HG03135 (cell line): ENCODE data around the gene PRAMEF20.
"Not testable (repeated sequence)": the region's sequence is repeated elsewhere in the genome, so short reads cannot be mapped to it uniquely, and the experiment has no call there.

Source experiments
- ATAC-seq: cut with Tn5 transposase; IDR thresholded peaks from one replicate; pipeline ENCODE4 v1.9.1; 2021; ENCODE audit warnings: mild to moderate bottlenecking, moderate library complexity; ENCODE audit not compliant: unreplicated experiment

PRAMEF20 gene

GRCh38 chr1:13410150-13410549, at the start of gene PRAMEF20:
PRAMEF20 (plus strand) TSS chr1:13410450; CDS start chr1:13416355, 5,905 bp downstream.
- ATAC-seq, result not testable (repeated sequence)

- ATAC-seq, result not testable (repeated sequence)
These were observed 47.9 kb upstream of the PRAMEF20 start for GRCh38 chr1:13362364-13362763.

DNA sequence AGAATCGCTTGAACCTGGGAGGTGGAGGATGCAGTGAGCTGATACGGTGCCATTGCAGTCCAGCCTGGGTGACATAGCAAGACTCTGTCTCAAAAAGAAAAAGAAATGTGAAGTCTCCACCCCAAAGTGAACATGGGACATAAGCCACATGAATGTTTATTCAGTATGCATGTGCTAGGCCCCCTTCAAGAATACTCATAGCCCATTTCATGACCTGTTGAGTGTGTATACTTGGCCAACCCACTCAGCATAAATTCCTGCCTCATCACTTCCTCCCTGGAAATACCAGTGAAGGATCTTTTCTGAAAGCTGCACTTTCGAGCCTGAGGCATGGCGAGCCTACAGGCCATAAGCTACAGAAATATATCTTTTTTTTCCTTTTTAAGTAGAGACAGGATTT, 45.3 kb upstream of the PRAMEF20 start:
- not testable (repeated sequence) for ATAC-seq

- not testable (repeated sequence) for ATAC-seq
These were observed 43.7 kb upstream of the PRAMEF20 start for GRCh38 chr1:13366536-13366935.

DNA sequence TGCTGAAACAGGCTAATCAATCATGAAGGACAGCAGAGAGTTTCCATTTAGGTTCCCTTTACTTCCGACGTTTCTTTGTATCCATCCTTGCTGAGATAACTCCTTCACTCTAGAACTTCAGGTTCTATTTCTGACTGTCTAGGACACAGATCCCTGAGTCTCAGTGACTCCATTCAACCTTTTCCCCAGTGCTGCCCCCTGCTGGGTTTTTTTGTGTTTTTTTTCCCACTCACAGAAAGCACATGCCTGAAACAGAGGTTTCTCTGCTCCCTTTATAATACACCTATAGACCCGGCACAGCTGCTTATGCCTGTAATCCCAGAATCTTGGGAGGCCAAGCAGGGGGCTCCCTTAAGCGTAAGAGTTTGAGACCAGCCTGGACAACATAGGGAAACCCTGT, 41.7 kb upstream of the PRAMEF20 start:
- ATAC-seq, result not testable (repeated sequence)

GRCh38 chr1:13378983-13379382, 31.3 kb upstream of the PRAMEF20 start:
- ATAC-seq, result not testable (repeated sequence)

DNA sequence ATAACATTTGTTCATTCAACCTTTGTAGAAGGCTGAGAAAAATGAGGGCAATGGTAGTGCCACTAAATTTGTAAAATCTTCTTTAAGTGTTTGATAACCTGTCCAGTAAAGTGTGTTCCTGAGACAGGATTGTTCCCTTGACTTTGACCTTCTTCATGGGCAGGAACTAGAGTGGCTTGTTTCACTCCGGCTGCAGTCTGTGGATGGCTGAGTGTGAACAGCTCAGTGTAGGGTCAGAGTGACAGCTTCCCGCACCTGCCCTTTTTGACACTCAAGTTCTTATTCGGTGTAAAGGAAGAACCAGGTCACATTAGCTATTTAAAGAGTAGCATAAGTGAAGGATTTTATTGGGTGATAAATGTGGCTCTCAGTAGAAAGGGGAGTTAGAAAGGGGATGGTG, 29.9 kb upstream of the PRAMEF20 start:
- ATAC-seq, result not testable (repeated sequence)

DNA sequence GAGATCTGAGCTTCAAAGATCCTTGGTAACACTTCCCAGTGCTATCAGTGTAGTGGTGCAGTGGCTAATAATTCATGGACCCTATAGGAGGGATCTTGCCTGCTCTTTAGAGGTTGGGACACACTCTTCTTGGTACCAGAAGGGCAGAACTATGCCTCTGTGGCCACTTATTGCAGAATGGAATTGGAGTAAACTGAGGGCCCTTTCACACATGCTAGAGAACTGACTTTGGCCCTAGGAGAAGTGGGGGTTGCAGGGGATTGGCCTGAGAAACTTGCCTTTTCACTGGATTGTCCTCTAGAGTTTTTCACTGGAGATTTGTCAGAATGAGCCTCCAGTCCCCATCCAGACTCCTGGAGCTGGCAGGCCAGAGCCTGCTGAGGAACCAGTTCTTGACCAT, 20.9 kb upstream of the PRAMEF20 start, which contains the start of gene PRAMEF17:
TSS of gene PRAMEF17 (plus strand) at position 301 of the 400 bp plus-strand sequence. CDS start at position 327, 26 bp downstream.
- not testable (repeated sequence) for ATAC-seq

- not testable (repeated sequence) for ATAC-seq
These were observed 17.2 kb upstream of the PRAMEF20 start for GRCh38 chr1:13393004-13393403.

DNA sequence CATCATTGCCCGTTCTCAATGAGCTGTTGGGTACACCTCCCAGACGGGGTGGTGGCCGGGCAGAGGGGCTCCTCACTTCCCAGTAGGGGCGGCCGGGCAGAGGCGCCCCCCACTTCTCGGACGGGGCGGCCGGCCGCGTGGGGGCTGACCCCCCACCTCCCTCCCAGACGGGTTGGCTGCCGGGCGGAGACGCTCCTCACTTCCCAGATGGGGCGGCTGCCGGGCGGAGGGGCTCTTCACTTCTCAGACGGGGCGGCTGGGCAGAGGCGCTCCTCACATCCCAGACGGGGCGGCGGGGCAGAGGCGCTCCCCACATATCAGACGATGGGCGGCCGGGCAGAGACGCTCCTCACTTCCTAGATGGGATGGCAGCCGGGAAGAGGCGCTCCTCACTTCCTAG, 15.5 kb upstream of the PRAMEF20 start:
- not testable (repeated sequence) for ATAC-seq

DNA sequence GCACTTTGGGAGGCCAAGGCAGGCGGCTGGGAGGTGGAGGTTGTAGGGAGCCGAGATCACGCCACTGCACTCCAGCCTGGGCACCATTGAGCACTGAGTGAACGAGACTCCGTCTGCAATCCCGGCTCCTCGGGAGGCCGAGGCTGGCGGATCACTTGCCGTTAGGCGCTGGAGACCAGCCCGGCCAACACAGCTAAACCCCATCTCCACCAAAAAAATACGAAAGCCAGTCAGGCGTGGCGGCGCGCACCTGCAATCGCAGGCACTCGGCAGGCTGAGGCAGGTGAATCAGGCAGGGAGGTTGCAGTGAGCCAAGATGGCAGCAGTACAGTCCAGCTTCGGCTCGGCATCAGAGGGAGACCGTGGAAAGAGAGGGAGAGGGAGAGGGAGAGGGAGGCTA, 14.9 kb upstream of the PRAMEF20 start:
- not testable (repeated sequence) for ATAC-seq

- ATAC-seq, result no peak
These were observed 2.4 kb upstream of the PRAMEF20 start for GRCh38 chr1:13407811-13408210.

GRCh38 chr1:13430495-13430894, 20.2 kb downstream of the PRAMEF20 start:
- no peak for ATAC-seq

GRCh38 chr1:13432251-13432650, 22.0 kb downstream of the PRAMEF20 start:
- no peak for ATAC-seq

DNA sequence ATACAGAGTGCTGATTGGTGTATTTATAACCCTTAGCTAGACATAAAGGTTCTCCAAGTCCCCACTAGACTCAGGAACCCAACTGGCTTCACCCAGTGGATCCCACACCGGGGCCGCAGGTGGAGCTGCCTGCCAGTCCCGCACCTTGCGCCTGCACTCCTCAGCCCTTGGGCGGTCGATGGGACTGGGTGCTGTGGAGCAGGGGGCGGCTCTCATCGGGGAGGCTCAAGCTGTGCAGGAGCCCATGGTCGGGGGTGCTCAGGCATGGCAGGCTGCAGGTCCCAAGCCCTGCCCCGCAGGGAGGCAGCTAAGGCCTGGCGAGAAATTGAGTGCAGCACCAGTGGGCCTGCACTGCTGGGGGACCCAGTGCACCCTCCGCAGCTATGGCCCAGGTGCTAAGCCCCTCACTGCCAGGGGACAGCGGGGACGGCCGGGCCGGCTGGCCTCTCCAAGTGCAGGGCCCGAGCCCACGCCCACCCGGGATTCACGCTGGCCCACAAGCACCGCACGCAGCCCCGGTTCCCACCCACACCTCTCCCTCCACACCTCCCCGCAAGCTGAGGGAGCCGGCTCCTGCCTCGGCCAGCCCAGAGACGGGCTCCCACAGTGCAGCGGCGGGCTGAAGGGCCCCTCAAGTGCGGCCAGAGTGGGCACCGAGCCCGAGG, 23.6 kb downstream of the PRAMEF20 start:
- not testable (repeated sequence) for ATAC-seq

DNA sequence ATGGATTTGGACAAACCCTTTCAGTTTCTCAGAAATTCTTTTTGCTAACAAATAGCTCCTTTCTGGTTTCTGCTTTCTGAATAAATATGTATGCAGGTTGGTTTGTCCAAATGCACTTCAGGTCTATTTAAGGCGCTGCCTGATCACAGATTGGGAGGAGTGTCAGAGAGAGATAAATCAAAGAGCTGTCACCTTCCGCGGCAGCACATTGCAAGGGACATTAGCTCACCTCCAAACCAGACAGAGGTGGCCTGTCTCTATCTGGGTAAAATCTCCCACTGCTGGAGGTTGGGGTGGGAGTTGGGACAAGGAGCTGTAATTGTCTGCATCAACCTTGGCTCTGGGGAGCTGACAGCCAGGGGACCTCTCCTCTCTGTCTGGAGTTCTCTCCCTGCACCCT, 25.2 kb downstream of the PRAMEF20 start:
- ATAC-seq, result no peak

GRCh38 chr1:13439104-13439783, 29.0 kb downstream of the PRAMEF20 start:
- not testable (repeated sequence) for ATAC-seq

GRCh38 chr1:13443335-13443979, 33.2 kb downstream of the PRAMEF20 start:
- no peak for ATAC-seq

DNA sequence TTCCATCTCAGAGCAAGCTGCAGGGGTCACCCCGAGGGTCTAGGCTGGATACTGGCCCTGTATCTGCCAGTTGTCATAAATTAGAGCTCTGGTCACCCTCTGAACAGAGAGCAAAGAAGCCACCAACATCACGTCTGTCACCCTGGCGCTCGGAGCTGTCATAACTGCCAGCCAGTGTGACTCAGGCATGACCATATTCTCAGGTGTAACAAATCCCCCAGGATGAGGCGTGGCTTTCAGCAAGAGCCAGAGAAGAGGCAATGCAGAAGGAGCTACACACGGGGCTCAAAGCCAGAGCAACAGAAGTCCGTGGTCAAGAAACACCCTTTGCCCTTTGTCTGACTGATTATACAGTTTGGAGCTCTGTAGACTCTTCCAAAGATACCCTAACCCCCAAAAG, 40.0 kb downstream of the PRAMEF20 start:
- ATAC-seq, result no peak

DNA sequence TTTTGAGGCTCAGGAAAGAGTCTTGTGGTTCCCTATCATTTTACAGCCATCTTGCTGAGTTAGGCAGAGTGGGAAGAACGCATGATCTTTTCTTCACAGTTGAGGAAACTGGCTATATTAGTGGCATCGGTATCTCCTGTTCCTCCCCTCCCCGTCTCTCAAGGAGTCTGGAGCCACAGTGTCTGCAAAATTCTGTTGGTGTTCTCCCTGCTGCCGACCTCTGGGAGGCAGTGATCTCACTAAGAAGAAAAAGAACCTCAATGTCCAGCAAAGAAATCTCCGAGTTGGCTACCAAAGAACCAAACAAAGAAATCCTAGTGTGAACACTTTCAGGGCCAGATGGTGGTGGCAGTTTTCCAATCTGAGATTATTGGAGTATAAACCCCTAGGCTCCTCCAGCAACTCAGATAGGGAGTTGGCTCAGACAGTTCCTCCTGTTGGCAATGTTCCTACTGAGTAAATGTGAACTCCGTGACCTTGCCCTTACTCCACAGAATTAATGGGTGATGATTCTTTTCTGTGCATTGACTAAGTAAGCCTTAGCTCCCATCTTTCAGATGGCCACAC, 41.2 kb downstream of the PRAMEF20 start:
- no peak for ATAC-seq

DNA sequence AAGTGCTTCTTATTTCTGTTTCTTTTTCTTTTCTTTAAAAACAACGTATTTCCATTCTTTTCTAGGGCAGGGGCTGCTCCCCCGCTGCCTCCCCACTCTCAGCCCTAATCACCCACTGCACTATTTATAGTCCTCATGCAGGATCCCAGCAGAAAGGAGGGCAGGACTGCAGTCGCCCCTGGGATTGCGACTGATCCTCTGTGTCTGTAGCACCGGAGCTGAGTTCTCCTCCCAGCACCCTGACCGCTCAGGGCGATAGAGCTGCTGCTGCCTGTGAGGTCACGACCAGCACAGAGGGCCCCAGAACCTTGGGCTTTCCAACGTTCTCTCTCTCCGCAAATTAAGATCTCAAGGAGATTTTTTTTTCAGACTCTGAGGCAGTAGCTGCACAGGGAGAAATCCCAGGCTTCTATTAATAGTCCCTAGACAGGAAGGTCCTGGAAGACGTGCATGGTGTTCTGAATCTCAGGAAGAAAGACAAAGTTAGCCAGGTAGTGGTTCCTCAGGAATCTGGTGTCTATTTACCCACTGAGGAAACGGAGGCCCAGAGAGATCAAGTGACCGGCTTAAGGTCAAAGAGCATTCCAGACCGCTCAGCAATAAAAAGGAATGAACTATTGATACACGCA, 46.8 kb downstream of the PRAMEF20 start:
- no peak for ATAC-seq
